Smooth muscle cell (in vitro differentiated cells): Measurements from ENCODE around the gene CD40. TPM values are rescaled to one million over a fixed set of nuclear protein-coding genes. Genes with fewer than 3 reads are reported as not detected.

Experiments used
- DNase-seq: peaks from one replicate; lab custom pipeline; 2025; ENCODE audit not compliant: unreplicated experiment; lab: John Stamatoyannopoulos, UW
- H2AFZ ChIP-seq: fragments of 200-600 bp; sonication (generic); 2 replicates; pipeline ENCODE4 v1.6.0; 2016; ENCODE audit warnings: antibody characterized with exemption, low read depth, mild to moderate bottlenecking
- H3F3A ChIP-seq: fragments of 200-600 bp; sonication (generic); 2 replicates; pipeline ENCODE4 v1.6.0; 2017; ENCODE audit warnings: antibody characterized with exemption, low read depth
- H3K27ac ChIP-seq: fragments of 200-600 bp; sonication (generic); 2 replicates; pipeline ENCODE4 v1.5.1; 2016; ENCODE audit warnings: low read depth, mild to moderate bottlenecking
- H3K27me3 ChIP-seq: fragments of 200-600 bp; sonication (generic); 2 replicates; pipeline ENCODE4 v1.6.1; 2016; ENCODE audit warnings: low read depth, mild to moderate bottlenecking
- H3K36me3 ChIP-seq: fragments of 200-600 bp; sonication (generic); 2 replicates; pipeline ENCODE4 v1.5.1; 2016; ENCODE audit warnings: low read depth
- H3K4me1 ChIP-seq: fragments of 200-600 bp; sonication (generic); 2 replicates; pipeline ENCODE4 v1.5.1; 2016; ENCODE audit warnings: low read depth
- H3K4me2 ChIP-seq: fragments of 200-600 bp; sonication (generic); 2 replicates; pipeline ENCODE4 v1.6.0; 2016; ENCODE audit warnings: mild to moderate bottlenecking
- H3K4me3 ChIP-seq: fragments of 200-600 bp; sonication (generic); 2 replicates; pipeline ENCODE4 v1.5.1; 2016; ENCODE audit warnings: mild to moderate bottlenecking
- H3K79me2 ChIP-seq: fragments of 200-600 bp; sonication (generic); 2 replicates; pipeline ENCODE4 v1.6.0; 2016; ENCODE audit warnings: low read depth, mild to moderate bottlenecking
- H3K9ac ChIP-seq: fragments of 200-600 bp; sonication (generic); 2 replicates; pipeline ENCODE4 v1.6.0; 2016; ENCODE audit warnings: low read depth
- H3K9me3 ChIP-seq: fragments of 200-600 bp; sonication (generic); replicated peaks from 2 replicates; pipeline ENCODE4 v1.5.1; 2016; ENCODE audit warnings: low read depth
- H4K20me1 ChIP-seq: fragments of 200-600 bp; sonication (generic); 2 replicates; pipeline ENCODE4 v1.6.0; 2016; ENCODE audit warnings: low read depth
- CTCF ChIP-seq: fragments of 200-600 bp; sonication (generic); IDR thresholded peaks from 2 replicates; pipeline ENCODE4 v1.5.1; 2017; ENCODE audit warnings: borderline replicate concordance, mild to moderate bottlenecking, antibody characterized with exemption; ENCODE audit not compliant: insufficient read depth, poor library complexity, severe bottlenecking
- WGBS: methylation state at CpG from one replicate; pipeline ENCODE4 v1.1.7; 2016; ENCODE audit warnings: low lambda C conversion rate; 5-methylcytosine and 5-hydroxymethylcytosine counted together
- polyA plus RNA-seq: library from polyadenylated mRNA; unstranded; fragments of >200 nt; fragmentation: Nextera tagmentation; extraction: Ambion mirVana; gene quantifications from 2 replicates; pipeline ENCODE4 v1.2.1, GENCODE V29; 2016
- total RNA-seq: library from RNA; depleted of rRNA; stranded (reverse); fragments of >200 nt; gene quantifications from 2 replicates; pipeline ENCODE4 v1.2.3, GENCODE V29; 2014

The CD40 gene
- total and polyA plus RNA-seq, 2 experiments from 2014 or later: 13.8 to 27.4 TPM

- H3K4me3 ChIP-seq: no peak overlapping the region
- 92% methylated on average over 15 of the region's 15 CpGs for WGBS
- H2AFZ ChIP-seq: no peak overlapping the region
- no peaks in the 10 kb centered on the region for H3K4me1 ChIP-seq
- peaks cover 61% of the 10 kb centered on the region for H3K27me3 ChIP-seq
- no peaks in the 10 kb centered on the region for H3K9me3 ChIP-seq
- no peaks in the 10 kb centered on the region for H3F3A ChIP-seq
- no peak overlapping the region for H3K27ac ChIP-seq
- DNase-seq: no peak
- no peak overlapping the region for H3K9ac ChIP-seq
- H3K4me2 ChIP-seq: no peak overlapping the region
- H3K79me2 ChIP-seq: no peaks in the 10 kb centered on the region
- H3K36me3 ChIP-seq: no peaks in the 10 kb centered on the region
- TF ChIP-seq CTCF: no peak
- H4K20me1 ChIP-seq: no peaks in the 10 kb centered on the region
Measured at GRCh38 chr20:46177768-46178167, 59.7 kb downstream of the CD40 start.

GRCh38 chr20:46178891-46179290 lies 60.8 kb downstream of the CD40 start:
- Histone ChIP-seq H3K4me3 (no peak overlapping the region), H3K79me2 (no peaks in the 10 kb centered on the region), H2AFZ (no peak overlapping the region), H3F3A (no peaks in the 10 kb centered on the region), H4K20me1 (no peaks in the 10 kb centered on the region), H3K9me3 (no peaks in the 10 kb centered on the region), H3K4me2 (no peak overlapping the region), H3K36me3 (no peaks in the 10 kb centered on the region), H3K4me1 (no peaks in the 10 kb centered on the region), H3K9ac (no peak overlapping the region), H3K27ac (no peak overlapping the region), H3K27me3 (peaks cover 50% of the 10 kb centered on the region)
- DNase-seq: no peak
- WGBS: 91% methylated on average over 8 of the region's 8 CpGs
- TF ChIP-seq CTCF: no peak

Other genes starting within 250 kb of the CD40 start
- gene ZSWIM1, start 237.1 kb upstream of the CD40 start, total RNA-seq: 10.5 and 12.2 TPM in 2 replicates
- 5.7 and 6.7 TPM in 2 replicates for gene ZSWIM1, start 237.1 kb upstream of the CD40 start, polyA plus RNA-seq
- gene SPATA25, start 230.7 kb upstream of the CD40 start, total RNA-seq: 0.54 and 1.2 TPM in 2 replicates
- 0.43 TPM in 1 of 2 replicates, not detected in the other for gene SPATA25, start 230.7 kb upstream of the CD40 start, polyA plus RNA-seq
- 0.31 and 3.3 TPM in 2 replicates for gene NEURL2, start 227.1 kb upstream of the CD40 start, total RNA-seq
- gene NEURL2, start 227.1 kb upstream of the CD40 start, polyA plus RNA-seq: 3.7 and 4.7 TPM in 2 replicates
- gene CTSA, start 227.0 kb upstream of the CD40 start, total RNA-seq: 74.8 and 79.7 TPM in 2 replicates
- gene CTSA, start 227.0 kb upstream of the CD40 start, polyA plus RNA-seq: 132 and 138 TPM in 2 replicates
- 81.0 and 93.3 TPM in 2 replicates for gene PLTP, start 206.2 kb upstream of the CD40 start, total RNA-seq
- gene PLTP, start 206.2 kb upstream of the CD40 start, polyA plus RNA-seq: 197 and 262 TPM in 2 replicates
- 13.5 and 15.4 TPM in 2 replicates for gene PCIF1, start 183.6 kb upstream of the CD40 start, total RNA-seq
- 37.2 and 38.9 TPM in 2 replicates for gene PCIF1, start 183.6 kb upstream of the CD40 start, polyA plus RNA-seq
- 11.2 and 11.6 TPM in 2 replicates for gene ZNF335, start 146.1 kb upstream of the CD40 start, total RNA-seq
- 14.2 and 20.7 TPM in 2 replicates for gene ZNF335, start 146.1 kb upstream of the CD40 start, polyA plus RNA-seq
- gene MMP9, start 109.4 kb upstream of the CD40 start, total RNA-seq: 4.9 and 6.3 TPM in 2 replicates
- gene MMP9, start 109.4 kb upstream of the CD40 start, polyA plus RNA-seq: 5.9 and 27.2 TPM in 2 replicates
- 0.09 and 0.40 TPM in 2 replicates for gene SLC12A5, start 89.1 kb upstream of the CD40 start, total RNA-seq
- gene SLC12A5, start 89.1 kb upstream of the CD40 start, polyA plus RNA-seq: 1.2 and 1.3 TPM in 2 replicates
- 9.5 and 11.4 TPM in 2 replicates for gene NCOA5, start 28.4 kb upstream of the CD40 start, total RNA-seq
- gene NCOA5, start 28.4 kb upstream of the CD40 start, polyA plus RNA-seq: 8.3 and 10.5 TPM in 2 replicates
- not detected in 2 replicates for gene CDH22, start 190.2 kb downstream of the CD40 start, total RNA-seq
- gene CDH22, start 190.2 kb downstream of the CD40 start, polyA plus RNA-seq: not detected in 2 replicates